ENCODE measurements around the gene AP1M2.

DNA sequence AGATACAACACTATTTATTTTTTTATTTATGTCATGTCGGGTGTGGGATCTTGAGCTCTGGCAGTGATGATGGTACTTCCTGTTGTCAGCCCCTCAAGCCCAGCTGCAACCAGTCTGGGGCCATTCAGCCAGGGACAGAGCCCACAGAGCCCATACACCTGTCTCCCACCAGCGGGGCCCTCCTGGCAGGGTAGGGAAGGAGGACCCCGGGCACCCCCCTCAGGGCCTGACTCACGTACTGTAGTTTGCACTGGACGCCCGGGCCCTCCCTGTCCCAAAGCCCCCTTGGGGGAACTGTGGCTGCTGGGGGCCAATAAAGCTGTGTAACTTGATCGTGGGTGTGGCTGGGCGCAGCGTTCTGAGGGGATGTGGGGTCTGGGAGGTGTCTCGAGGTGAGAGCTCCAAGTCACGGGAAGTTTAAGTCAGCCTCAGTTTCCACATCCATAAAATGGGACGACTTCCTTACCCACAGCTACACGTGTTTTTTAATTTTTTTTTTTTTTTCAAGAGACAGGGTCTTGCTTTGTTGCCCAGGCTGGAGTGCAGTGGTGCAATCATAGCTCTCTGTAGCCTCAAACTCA, 33.9 kb downstream of the AP1M2 start:
- TF ChIP-seq CTCF (IDR thresholded peaks at IDR 0.05), result no peak
- no peak for TF ChIP-seq POLR2A (IDR thresholded peaks at IDR 0.05)
- no peak for TF ChIP-seq POLR2AphosphoS5 (IDR thresholded peaks at IDR 0.05; ENCODE audit: insufficient read depth in 1 of 2, low read depth in 1 of 2)
